HG03521 (cell line): ENCODE results near the gene GYPC.
"Not testable (repeated sequence)": the region's sequence is repeated elsewhere in the genome, so short reads cannot be mapped to it uniquely, and the experiment has no call there.

Experiments used
- ATAC-seq: cut with Tn5 transposase; IDR thresholded peaks from one replicate; pipeline ENCODE4 v1.9.1; 2021; ENCODE audit warnings: mild to moderate bottlenecking, moderate library complexity; ENCODE audit not compliant: unreplicated experiment

GYPC gene

DNA sequence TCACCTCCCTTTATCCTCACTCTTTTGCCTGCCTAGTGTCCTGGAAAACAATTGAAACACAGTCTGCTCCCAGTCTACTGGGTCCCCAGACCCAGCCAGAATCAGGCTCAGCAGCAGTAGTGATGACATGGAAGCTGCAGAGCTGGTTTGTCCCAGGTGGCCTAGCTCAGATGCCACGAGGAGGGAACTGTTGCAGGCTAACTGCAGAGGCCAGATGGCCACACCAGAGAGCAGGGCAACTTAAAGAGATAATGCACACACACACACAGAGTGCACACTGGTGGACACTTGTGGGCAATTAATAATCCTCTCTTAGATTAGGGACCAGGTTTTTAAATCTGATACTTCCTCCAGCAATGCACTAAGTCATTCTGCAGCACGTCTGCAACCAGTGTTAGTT is 42.4 kb downstream of the GYPC start:
- no peak for ATAC-seq

DNA sequence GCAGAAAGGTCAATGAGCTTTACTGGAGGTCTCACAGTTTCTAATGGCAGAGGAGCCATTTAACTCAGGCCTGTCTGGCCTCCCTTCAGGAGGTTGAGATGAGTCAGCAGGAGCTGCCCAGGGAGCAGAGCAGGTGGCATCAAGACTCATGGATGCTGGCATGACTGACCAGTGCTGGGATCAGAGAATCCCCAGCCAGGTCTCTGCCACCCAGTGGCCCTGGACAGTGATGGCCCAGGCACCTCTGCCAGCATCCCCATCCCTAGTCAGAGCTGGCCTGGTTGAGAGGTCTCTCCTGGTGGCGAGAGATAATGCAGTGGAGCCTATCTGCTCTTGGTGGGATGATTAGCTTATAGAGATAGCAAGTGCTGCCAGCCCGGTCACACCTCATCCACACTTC is 43.1 kb downstream of the GYPC start:
- no peak for ATAC-seq

DNA sequence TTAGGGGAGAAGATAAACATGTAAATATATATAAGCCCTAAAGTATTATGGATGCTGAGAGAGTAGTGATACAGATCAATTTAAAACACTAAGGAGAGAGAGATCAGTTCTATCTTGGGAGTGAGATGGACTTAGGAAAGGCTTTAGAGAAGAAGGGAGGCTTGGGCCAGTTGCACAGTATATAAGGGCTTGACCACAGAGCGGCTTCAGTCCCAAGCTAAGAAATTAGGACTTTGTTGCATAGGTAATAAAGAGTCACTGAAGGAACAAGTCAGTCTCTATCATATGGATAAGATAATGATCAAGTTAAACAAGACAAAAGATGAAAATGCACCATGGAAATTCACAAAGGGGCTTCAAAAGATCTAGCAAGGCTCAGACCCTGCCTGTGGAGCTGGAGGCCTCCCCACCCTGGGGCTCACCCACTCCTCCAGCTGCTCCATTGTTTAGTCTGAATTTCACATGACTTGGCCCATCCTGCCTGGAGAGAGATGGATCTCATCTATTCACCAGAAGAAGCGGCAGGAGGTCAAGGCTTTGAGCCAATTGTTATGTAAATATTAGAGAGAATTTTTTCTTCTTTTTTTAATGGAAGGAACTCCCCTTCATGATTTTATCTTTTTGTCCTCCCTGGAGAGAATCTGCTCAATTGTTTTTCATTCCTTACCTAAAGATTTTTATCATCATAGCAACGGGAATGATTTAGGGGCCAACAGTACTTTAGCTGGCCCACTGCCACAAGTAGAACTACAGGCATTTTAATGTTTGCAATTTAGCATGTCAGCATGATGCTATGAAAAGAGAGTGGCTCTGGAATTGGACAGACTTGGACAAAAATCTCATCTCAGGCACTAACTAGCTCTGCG is 44.0 kb downstream of the GYPC start:
- no peak for ATAC-seq

DNA sequence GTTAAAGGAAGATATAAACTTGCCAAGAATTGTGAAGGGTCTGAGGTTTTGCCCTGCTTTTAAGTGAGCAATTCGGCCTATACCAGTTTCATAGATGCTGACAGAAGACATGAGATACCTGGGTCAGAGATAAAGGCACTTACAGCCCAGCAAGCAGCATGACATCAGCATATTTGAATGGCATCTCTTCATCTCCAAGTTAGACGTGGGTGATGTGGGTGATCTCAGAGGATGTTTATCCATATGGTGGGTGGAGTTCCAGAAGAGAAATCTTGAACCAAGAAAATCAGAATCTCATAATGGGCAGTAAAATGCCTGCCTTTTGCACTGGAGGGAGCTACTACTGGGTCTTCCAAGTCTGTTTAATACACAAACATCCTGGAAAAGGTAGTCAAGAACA is 44.7 kb downstream of the GYPC start:
- no peak for ATAC-seq

- no peak for ATAC-seq
Measured at GRCh38 chr2:126703311-126703710, 47.4 kb downstream of the GYPC start.

DNA sequence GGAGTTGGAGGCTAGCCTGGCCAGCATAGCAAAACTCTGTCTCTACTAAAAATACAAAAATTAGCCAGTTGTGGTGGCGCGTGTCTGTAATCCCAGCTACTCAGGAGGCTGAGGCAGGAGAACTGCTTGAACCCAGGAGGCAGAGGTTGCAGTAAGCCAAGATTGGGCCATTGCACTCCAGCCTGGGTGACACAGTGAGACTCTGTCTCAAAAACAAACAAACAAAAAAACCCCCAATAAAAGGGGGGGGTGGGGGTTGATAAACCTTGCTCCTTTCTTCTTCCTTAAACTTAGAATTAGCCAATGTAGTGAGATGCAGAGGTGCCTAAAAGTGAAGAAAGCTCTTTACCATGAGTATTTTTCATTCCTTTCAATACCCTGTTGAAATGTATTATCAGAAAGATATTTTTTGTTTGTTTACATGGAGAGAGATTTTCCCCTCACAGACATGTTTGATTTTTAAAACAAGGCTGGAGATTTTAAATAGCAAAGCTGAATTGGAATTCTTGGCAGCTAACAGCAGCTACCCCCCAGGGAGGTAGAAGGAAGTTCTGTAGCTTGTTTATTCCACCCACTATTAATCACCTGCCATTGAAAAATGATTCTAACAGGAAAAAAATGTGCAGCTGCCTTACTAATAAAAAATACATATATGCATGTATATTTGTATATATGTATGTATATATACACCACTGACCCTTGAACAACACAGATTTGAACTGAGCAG is 48.6 kb downstream of the GYPC start:
- no peak for ATAC-seq

DNA sequence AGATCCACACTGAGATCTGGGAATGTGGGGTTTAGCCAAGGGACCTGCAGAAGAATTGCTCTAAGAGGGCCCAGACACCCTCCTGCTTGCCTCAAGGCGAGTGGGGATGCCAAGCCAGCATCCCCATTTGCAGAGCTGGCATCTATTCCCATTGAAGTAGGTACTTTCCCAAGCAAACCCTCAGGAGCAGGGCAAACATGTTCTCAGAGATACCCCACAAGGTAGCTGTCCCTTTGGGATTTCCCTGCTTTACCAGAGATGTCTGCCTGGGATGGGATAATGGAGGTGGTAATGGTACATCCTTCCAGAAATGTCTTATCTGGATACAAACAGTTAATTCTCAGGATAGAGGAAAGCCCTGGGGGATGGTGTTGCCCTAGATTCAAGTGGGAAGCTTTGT is 51.2 kb downstream of the GYPC start:
- ATAC-seq, result no peak

DNA sequence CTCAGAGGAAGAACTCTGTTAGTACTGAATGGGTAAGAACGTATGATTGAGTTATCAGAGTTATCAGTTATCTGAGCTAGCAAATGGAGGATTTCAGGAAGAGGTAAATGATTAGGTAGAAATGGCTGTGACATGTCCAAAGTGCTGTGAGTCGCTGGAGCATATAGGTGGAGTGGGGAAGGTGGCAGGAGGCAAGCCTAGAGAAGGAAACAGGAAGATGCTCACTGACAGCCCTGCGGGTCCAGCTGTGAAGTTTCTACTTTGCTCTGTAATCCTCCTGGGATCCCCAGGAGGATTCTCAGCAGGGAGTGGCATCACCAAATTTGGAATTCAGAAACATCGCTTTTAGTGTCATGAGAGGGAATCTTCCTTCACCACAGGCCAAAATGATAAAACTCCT is 52.0 kb downstream of the GYPC start:
- ATAC-seq, result no peak

GRCh38 chr2:126714191-126714965 is 58.4 kb downstream of the GYPC start:
- ATAC-seq, result no peak

- no peak for ATAC-seq
Measured at GRCh38 chr2:126715111-126715510, 59.2 kb downstream of the GYPC start.

DNA sequence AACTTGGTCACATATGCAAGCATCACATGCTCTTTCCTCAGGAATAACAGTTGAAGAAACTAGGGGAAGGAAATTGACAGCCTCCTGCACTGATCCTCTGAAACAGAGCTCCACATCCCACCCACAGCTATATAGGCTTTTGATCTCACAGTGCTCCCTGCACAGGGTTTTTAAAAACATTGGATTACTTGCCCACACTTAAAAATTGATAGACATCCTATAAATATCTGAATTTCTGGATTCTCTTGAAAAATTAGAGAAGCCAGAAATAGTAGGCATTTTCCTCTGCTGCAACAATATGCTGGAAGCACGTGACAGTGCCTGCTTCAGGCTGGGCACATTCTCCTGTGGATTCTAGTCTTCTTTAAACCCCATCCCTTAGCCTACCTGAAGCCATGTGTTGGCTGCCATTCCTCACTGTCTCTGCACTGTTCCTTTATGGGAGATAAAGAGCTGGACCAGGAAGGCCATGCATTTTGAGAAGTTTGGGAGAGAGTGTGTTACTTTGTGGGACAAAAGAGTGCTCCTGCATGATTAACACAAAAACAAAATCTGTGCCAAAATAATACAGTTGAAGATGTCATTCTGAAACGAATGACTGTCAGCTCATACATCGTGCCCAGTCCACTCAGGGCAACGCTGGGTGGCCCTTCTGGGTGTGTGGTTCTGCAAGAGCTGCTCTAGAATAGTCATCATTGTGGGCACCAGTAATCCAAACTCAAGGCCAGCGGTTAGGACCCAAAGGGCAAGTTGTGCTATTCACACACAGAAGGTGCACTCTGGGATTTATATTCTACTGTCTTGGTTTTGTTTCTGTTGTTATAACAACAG is 59.8 kb downstream of the GYPC start:
- no peak for ATAC-seq

GRCh38 chr2:126717277-126717676 is 61.3 kb downstream of the GYPC start:
- ATAC-seq, result not testable (repeated sequence)

- no peak for ATAC-seq
Measured at GRCh38 chr2:126717928-126718327, 62.0 kb downstream of the GYPC start.

DNA sequence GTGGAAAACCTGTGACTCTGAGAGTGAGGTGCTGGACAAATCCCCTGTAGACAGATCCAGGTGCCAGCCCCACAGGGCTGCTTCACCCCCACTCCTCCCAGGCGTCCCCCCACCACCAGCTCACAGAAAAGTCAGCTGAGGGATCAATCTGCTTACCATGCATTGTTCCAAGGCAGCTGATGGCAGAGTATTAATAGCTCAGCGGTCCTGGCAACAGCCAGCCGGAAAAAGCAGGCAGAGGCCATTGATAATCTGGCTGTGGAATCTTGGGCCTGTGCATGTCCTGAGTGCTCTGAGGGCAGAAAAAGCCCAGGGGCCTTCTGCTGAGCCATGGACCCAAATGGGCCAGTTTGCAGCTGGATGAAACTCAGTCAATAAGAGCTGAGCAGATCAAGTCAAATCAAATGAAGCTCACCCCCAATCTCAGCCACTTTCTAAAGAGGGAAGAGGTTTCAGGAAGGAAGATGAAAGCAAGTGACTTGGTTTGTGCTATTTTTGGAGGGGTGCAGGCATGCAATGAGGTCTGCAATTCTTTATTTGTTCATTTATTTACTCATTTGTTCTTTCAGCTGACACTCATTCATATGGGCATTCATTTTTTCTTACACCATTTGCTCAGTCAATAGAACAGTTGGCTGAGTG is 63.4 kb downstream of the GYPC start:
- no peak for ATAC-seq

- no peak for ATAC-seq
Measured at GRCh38 chr2:126719833-126720351, 63.9 kb downstream of the GYPC start.

GRCh38 chr2:126720638-126721037 is 64.7 kb downstream of the GYPC start:
- ATAC-seq, result no peak

GRCh38 chr2:126722081-126722480 is 66.1 kb downstream of the GYPC start:
- no peak for ATAC-seq

DNA sequence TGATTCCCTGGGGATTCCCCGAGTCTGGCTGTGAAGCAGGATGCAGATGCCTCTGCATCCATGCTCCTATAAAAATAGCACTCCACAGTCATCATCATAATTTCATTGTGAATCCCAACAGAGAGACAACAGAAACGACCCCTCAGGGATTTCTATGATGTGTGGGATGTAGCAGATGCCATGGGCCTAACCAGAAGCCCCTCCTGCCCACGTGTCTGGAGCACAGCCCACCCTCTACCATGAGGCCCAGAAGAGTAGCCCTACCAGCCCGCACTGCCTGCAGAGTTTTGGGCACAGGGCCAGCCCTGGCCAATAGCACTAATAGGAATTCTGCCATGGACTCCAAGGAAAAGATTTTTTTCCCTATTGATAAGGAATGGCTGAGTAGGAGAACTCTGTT is 66.6 kb downstream of the GYPC start:
- no peak for ATAC-seq

GRCh38 chr2:126723281-126723815 is 67.4 kb downstream of the GYPC start:
- ATAC-seq, result no peak

DNA sequence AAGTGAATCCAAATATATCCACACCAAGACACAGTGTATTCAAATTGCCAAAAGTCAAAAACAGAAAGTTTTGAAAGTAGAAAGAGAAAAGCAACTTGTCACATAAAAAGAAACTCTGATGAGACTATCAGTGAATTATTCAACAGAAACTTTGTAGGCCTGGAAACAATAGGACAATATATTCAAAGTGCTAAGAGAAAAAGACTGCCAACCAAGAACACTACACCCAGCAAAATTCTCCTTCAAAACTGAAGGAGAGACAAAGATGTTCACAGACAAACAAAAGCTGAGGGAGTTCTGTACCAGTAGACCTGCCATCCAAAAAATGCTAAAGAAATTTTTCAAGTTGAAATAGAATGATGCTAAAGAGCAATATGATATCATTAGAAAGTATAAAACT is 69.6 kb downstream of the GYPC start:
- ATAC-seq, result no peak
